ENCODE results near the gene STMND1. TPM values are rescaled to one million over a fixed set of nuclear protein-coding genes. Genes with fewer than 3 reads are reported as not detected.

The STMND1 gene
- total RNA-seq, 1 experiment from 2014 or later = not detected

DNA sequence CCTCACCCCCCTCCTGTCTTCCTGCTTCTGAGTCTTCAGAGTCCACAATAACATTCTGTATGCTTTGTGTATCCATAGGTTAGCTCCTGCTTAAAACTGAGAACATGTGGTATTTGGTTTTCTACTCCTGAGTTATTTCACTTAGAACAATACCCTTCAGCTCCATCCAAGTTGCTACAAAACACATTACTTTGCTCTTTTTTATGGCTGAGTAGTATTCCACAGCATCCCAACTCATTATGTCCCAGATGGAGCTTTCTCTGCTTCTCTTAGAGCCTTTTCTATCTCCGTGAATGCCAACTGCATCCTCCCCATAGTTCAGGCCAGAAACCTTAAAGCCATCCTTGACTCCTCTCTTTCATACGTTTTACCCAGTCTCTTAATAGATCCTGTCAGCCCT, 55.8 kb downstream of the STMND1 start:
- intact Hi-C loops (cut with micrococcal nuclease; ENCODE audit: unreplicated experiment) = loop anchor here (2.0 kb wide), 1 partner anchor 965 kb away; the partner anchor contains the start of gene NHLRC1
- TF ChIP-seq, protein P1, sequence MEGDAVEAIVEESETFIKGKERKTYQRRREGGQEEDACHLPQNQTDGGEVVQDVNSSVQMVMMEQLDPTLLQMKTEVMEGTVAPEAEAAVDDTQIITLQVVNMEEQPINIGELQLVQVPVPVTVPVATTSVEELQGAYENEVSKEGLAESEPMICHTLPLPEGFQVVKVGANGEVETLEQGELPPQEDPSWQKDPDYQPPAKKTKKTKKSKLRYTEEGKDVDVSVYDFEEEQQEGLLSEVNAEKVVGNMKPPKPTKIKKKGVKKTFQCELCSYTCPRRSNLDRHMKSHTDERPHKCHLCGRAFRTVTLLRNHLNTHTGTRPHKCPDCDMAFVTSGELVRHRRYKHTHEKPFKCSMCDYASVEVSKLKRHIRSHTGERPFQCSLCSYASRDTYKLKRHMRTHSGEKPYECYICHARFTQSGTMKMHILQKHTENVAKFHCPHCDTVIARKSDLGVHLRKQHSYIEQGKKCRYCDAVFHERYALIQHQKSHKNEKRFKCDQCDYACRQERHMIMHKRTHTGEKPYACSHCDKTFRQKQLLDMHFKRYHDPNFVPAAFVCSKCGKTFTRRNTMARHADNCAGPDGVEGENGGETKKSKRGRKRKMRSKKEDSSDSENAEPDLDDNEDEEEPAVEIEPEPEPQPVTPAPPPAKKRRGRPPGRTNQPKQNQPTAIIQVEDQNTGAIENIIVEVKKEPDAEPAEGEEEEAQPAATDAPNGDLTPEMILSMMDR (IDR thresholded peaks at IDR 0.05; ENCODE audit: insufficient read depth in 1 of 2, low read depth in 1 of 2, low read length in 1 of 2, severe bottlenecking in 1 of 2, unreplicated experiment in 1 of 2) = no peak

DNA sequence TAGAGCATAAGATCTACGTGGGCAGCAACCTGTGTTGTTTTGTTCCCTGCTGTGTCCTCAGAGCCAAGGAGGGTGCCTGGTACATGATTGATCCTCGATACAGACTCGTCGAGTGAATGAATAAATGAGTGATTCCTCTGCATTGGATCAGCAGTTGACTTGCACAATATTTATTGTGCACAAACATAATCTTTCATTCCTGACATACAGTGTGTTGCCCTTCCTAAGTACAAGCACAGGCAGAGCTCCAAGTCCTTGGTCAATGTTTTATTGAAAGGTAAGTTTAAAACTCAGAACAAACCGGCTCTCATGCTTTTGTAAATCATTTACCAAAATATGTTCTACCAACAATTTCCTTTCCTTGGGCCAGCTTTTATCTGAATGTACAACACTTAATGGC, 57.4 kb downstream of the STMND1 start:
- intact Hi-C loops (cut with micrococcal nuclease; ENCODE audit: unreplicated experiment) = no loop called here
- no peak for DNase-seq
- H3K36me3 ChIP-seq (ENCODE audit: control insufficient read depth, insufficient read depth, low read length) = no peaks in the 10 kb centered on the region
- TF ChIP-seq, protein P1 (IDR thresholded peaks at IDR 0.05; ENCODE audit: insufficient read depth in 1 of 2, low read depth in 1 of 2, low read length in 1 of 2, severe bottlenecking in 1 of 2, unreplicated experiment in 1 of 2) = no peak
- Mint-ChIP-seq H3K36me3 (ENCODE audit: insufficient read depth, unreplicated experiment) (no peaks in the 10 kb centered on the region), H3K4me3 (ENCODE audit: unreplicated experiment) (no peak overlapping the region), H3K27me3 (ENCODE audit: insufficient read depth, unreplicated experiment) (peaks cover 15% of the 10 kb centered on the region), H3K27ac (ENCODE audit: unreplicated experiment) (no peak overlapping the region), H3K4me1 (ENCODE audit: low read depth, unreplicated experiment) (no peaks in the 10 kb centered on the region), H3K9me3 (ENCODE audit: unreplicated experiment) (peaks cover 9% of the 10 kb centered on the region)
- ChIA-PET CTCF (interaction anchor here (1.2 kb wide), 1 partner anchor 425 kb away, joined by 3 read pairs; no protein-coding TSS in a partner anchor), POLR2A (no interaction called here)
- H3K4me1 ChIP-seq = no peaks in the 10 kb centered on the region
- no peaks in the 10 kb centered on the region for H3K27me3 ChIP-seq (replicated peaks; ENCODE audit: control insufficient read depth, insufficient read depth, low read length)
- no TSS peak for BruUV-seq (replicated peaks)
- no peak overlapping the region for H3K4me3 ChIP-seq (ENCODE audit: low read depth, low read length)
- H3K9me3 ChIP-seq = no peaks in the 10 kb centered on the region

More for the DNA sequence above, 55.8 kb downstream of the STMND1 start:
- ChIA-PET CTCF (no interaction called here), POLR2A (no interaction called here)
- DNase-seq = no peak
- no peak overlapping the region for H3K4me3 Mint-ChIP-seq (ENCODE audit: unreplicated experiment)
- Histone ChIP-seq H3K4me3 (ENCODE audit: low read depth, low read length) (no peak overlapping the region), H3K4me1 (no peaks in the 10 kb centered on the region), H3K9me3 (no peaks in the 10 kb centered on the region), H3K27me3 (replicated peaks; ENCODE audit: control insufficient read depth, insufficient read depth, low read length) (no peaks in the 10 kb centered on the region), H3K36me3 (ENCODE audit: control insufficient read depth, insufficient read depth, low read length) (no peaks in the 10 kb centered on the region)
- H3K4me1 Mint-ChIP-seq (ENCODE audit: low read depth, unreplicated experiment) = no peaks in the 10 kb centered on the region
- peaks cover 12% of the 10 kb centered on the region for H3K9me3 Mint-ChIP-seq (ENCODE audit: unreplicated experiment)
- H3K27me3 Mint-ChIP-seq (ENCODE audit: insufficient read depth, unreplicated experiment) = peaks cover 10% of the 10 kb centered on the region
- H3K27ac Mint-ChIP-seq (ENCODE audit: unreplicated experiment) = no peak overlapping the region
- BruUV-seq (replicated peaks) = no TSS peak
- H3K36me3 Mint-ChIP-seq (ENCODE audit: insufficient read depth, unreplicated experiment) = no peaks in the 10 kb centered on the region

DNA sequence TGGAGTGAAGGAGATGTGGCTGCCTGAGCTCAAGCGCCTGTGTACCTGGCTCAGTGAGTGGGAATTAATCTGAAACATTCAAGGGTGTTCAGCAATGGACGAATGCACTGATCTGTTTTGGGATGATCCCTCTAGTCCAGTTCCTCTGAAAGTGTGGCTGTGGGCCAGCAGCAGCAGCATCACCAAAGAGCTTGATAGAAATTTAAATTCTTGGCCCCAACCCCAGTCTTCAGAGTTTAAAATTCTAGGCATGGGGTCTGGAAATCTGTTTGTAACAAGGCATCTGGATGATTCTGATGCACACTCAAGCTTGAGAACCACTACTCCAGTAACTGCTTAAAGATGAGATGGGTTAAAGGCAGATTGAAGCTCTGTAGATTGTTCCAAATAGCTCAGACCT, 59.2 kb downstream of the STMND1 start:
- no peak overlapping the region for H3K4me3 Mint-ChIP-seq (ENCODE audit: unreplicated experiment)
- TF ChIP-seq, protein P1 (IDR thresholded peaks at IDR 0.05; ENCODE audit: insufficient read depth in 1 of 2, low read depth in 1 of 2, low read length in 1 of 2, severe bottlenecking in 1 of 2, unreplicated experiment in 1 of 2) = no peak
- no peaks in the 10 kb centered on the region for H3K4me1 Mint-ChIP-seq (ENCODE audit: low read depth, unreplicated experiment)
- Histone ChIP-seq H3K4me1 (no peaks in the 10 kb centered on the region), H3K4me3 (ENCODE audit: low read depth, low read length) (no peak overlapping the region), H3K9me3 (no peaks in the 10 kb centered on the region), H3K36me3 (ENCODE audit: control insufficient read depth, insufficient read depth, low read length) (no peaks in the 10 kb centered on the region), H3K27me3 (replicated peaks; ENCODE audit: control insufficient read depth, insufficient read depth, low read length) (no peaks in the 10 kb centered on the region)
- H3K27ac Mint-ChIP-seq (ENCODE audit: unreplicated experiment) = no peak overlapping the region
- peaks cover 15% of the 10 kb centered on the region for H3K27me3 Mint-ChIP-seq (ENCODE audit: insufficient read depth, unreplicated experiment)
- H3K9me3 Mint-ChIP-seq (ENCODE audit: unreplicated experiment) = peaks cover 16% of the 10 kb centered on the region
- intact Hi-C loops (cut with micrococcal nuclease; ENCODE audit: unreplicated experiment) = no loop called here
- no peak for DNase-seq
- H3K36me3 Mint-ChIP-seq (ENCODE audit: insufficient read depth, unreplicated experiment) = no peaks in the 10 kb centered on the region
- CTCF ChIA-PET = no interaction called here
- no TSS peak for BruUV-seq (replicated peaks)
- POLR2A ChIA-PET = no interaction called here
